ENCODE results near the gene NEUROD2. TPM values are rescaled to one million over a fixed set of nuclear protein-coding genes. Genes with fewer than 3 reads are reported as not detected.

Gene NEUROD2
- total and polyA plus RNA-seq, 7 donors, result 0.23 to 1.2 (median 0.33) TPM; not detected in 4

DNA sequence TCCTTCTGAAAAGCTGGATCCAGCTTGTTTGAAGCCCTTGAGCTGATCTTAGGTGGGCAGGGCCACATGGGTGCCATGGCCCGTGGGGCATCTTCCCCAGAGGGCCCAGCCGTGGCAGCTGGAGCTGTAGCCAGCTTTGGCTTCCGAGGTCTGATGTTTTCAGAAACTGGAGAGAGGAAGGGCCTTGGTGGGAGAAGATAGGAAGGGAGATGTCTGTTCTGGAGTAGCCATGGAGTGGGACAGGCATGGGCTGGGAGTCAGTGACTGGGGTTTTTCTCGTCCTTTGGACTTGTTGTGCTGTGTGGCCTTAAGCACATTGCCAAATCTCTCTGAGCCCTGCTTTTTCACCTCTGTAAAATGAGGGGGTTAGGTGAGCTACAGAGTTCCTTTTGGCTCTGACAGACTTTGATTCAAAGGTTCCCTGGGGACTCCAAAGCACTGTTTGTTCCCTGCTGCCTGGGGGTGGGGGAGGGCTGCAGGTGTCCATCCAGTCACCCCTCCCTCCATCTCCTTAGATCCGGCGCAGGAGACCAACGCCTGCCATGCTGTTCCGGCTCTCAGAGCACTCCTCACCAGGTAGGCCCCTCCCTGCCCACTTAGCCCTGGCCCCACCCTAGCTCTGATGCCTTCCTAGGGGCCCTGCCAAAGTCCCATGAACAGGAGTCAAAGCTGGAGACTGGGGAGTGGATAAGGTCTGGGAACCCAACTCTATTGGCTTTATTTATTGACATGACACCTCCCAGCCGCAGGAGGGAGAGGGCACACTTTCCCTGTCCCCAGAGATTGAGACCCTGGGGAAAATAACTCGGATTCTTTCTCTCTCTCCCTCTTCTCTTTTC, 21.2 kb upstream of the NEUROD2 start:
- WGBS, 2 donors, result 13 to 58% methylated on average over 10 of the region's 10 CpGs
- H3K27me3 ChIP-seq, result peaks cover 28 to 73% (median 56%) of the 10 kb centered on the region in 3 donors
- TF ChIP-seq, protein P1, sequence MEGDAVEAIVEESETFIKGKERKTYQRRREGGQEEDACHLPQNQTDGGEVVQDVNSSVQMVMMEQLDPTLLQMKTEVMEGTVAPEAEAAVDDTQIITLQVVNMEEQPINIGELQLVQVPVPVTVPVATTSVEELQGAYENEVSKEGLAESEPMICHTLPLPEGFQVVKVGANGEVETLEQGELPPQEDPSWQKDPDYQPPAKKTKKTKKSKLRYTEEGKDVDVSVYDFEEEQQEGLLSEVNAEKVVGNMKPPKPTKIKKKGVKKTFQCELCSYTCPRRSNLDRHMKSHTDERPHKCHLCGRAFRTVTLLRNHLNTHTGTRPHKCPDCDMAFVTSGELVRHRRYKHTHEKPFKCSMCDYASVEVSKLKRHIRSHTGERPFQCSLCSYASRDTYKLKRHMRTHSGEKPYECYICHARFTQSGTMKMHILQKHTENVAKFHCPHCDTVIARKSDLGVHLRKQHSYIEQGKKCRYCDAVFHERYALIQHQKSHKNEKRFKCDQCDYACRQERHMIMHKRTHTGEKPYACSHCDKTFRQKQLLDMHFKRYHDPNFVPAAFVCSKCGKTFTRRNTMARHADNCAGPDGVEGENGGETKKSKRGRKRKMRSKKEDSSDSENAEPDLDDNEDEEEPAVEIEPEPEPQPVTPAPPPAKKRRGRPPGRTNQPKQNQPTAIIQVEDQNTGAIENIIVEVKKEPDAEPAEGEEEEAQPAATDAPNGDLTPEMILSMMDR (IDR thresholded peaks at IDR 0.05), result no peak
- TF ChIP-seq POLR2A (IDR thresholded peaks at IDR 0.05), result peak in 1 of 2 donors; percentile 27
- H3K4me1 ChIP-seq, result peaks cover 0 to 14% (median 12%) of the 10 kb centered on the region in 4 donors
- no peaks in the 10 kb centered on the region for H3K36me3 ChIP-seq
- no peaks in the 10 kb centered on the region for H3K9me3 ChIP-seq
- DNase-seq, result no peak
- intact Hi-C loops (cut with DNase I), result loop anchor here (10.0 kb wide), 1 partner anchor 346 kb away; no protein-coding TSS in a partner anchor
- H3K4me3 ChIP-seq, result no peak overlapping the region
- H3K27ac ChIP-seq, result peak overlapping the region in 2 of 4 donors; percentile 1 to 39

DNA sequence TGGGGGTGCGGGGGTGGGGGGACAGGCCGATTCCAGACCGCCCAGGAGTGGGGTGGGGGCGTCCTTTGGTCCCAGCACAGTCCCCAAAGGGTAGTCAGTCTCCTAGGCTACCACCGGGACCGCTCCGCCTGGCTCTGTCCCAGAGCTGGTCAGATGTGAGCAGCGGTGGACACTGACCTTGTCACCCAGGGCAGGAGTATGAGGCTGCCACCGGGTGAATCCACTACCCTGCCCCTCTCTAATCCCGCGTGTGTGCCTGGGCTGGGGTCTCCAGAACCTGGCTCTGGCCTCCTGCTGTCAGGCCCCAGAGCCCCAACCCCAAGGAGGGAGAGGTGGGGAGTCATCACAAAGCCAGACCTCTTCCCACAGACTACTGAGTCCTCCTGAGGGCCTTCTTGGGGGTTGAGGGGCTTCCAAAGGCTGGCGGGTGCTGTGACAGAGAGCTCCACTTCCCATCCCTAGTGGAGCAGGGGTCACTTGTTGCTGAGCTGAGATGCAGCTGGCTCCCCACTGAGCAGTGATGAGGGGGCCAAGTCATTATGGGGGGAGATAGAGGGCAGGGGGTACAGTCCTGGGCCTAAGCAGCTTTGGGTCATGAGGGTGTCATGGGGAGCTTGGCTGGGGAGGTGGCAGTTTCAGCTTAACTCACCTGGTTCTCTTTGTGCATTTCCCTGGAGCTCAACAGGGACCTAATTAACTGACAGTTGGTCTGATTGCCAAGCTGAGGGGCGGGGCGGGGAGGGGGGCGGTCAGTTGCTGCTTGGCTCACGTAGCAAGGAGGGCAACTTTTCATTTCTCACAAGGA, 20.2 kb upstream of the NEUROD2 start:
- no peaks in the 10 kb centered on the region for H3K36me3 ChIP-seq
- no peak for TF ChIP-seq POLR2AphosphoS5 (IDR thresholded peaks at IDR 0.05)
- TF ChIP-seq EP300 (IDR thresholded peaks at IDR 0.05), result no peak
- TF ChIP-seq, protein P1 (IDR thresholded peaks at IDR 0.05), result no peak
- TF ChIP-seq POLR2A (IDR thresholded peaks at IDR 0.05), result no peak
- peak overlapping the region; percentile 26 to 43 (median 37) for H3K4me3 ChIP-seq
- no peak for DNase-seq
- 15 to 59% methylated on average over 16 of the region's 16 CpGs for WGBS, 2 donors
- peaks cover 28 to 74% (median 56%) of the 10 kb centered on the region in 3 donors for H3K27me3 ChIP-seq
- no peaks in the 10 kb centered on the region for H3K9me3 ChIP-seq
- peaks cover 0 to 19% (median 16%) of the 10 kb centered on the region in 4 donors for H3K4me1 ChIP-seq
- H3K27ac ChIP-seq, result peak overlapping the region in 2 of 4 donors; percentile 20 to 61
- intact Hi-C loops (cut with DNase I), result loop anchor here (10.0 kb wide), 1 partner anchor 347 kb away; no protein-coding TSS in a partner anchor

DNA sequence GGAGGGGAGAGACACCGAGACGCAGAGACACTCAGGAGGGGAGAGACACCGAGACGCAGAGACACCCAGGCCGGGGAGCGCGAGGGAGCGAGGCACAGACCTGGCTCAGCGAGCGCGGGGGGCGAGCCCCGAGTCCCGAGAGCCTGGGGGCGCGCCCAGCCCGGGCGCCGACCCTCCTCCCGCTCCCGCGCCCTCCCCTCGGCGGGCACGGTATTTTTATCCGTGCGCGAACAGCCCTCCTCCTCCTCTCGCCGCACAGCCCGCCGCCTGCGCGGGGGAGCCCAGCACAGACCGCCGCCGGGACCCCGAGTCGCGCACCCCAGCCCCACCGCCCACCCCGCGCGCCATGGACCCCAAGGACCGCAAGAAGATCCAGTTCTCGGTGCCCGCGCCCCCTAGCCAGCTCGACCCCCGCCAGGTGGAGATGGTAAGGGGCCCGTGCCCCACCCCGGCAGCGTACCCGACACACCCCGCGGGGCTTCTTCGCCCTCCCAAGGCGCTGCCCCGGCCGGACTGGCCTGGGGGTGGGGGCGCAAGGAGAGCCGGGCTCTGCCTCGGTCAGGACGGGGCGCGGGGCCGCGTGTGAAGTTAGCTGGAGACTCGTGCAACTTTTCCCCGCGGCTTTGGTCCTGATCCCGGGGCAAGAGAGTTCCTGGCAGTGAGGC, 19.5 kb upstream of the NEUROD2 start:
- Histone ChIP-seq H3K4me3 (peak overlapping the region; percentile 26 to 43 (median 37)), H3K36me3 (no peaks in the 10 kb centered on the region), H3K27ac (peak overlapping the region in 2 of 4 donors; percentile 20 to 61), H3K4me1 (peaks cover 0 to 24% (median 19%) of the 10 kb centered on the region in 4 donors), H3K9me3 (no peaks in the 10 kb centered on the region), H3K27me3 (peaks cover 28 to 74% (median 56%) of the 10 kb centered on the region in 3 donors)
- DNase-seq, result no peak
- WGBS, 2 donors, result 2 to 6% methylated on average over 72 of the region's 72 CpGs
- TF ChIP-seq POLR2A (IDR thresholded peaks at IDR 0.05) (no peak), EP300 (IDR thresholded peaks at IDR 0.05) (no peak)
- intact Hi-C loops (cut with DNase I), result loop anchor here (10.0 kb wide), 1 partner anchor 348 kb away; no protein-coding TSS in a partner anchor

DNA sequence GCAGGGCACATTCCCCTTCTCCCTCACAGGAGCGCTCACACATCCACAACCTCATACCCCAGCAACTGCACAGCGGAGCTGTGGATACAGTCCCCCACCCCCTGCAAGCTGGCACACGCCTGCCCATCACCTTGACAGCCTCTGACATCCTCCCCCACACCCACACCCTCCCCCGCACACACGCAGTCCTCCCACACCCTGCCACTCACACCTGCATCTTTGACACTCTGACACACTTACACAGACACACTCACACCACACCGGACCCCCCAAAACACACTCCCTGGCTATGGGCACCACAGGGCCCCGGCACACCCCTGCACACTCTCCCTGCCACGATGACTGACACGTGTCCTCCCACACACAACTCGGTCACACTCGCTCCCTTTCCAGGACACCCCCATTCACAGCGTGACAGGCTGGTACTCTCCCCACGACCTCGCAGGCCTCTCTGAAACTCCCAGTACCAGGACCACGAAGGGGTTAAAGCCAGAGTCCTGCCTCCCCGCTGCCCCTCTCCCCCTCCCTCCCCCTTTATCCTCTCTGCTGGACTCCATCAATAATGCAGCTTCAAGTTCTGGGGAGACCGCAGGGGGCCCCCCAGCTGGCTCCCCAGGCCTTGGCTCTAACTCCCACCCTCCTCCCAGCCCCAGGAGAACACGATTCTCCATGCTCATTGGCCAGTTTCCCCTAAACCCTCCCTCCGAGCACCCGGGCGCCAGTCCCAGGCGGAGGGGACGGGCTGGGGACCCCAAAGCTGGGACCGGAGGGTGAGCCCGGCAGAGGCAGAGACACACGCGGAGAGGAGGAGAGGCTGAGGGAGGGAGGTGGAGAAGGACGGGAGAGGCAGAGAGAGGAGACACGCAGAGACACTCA, 18.7 kb upstream of the NEUROD2 start, which contains the start of gene PPP1R1B:
TSS of gene PPP1R1B (plus strand) at position 782 of the 876 bp plus-strand sequence. CDS start 441 bp downstream, outside the sequence.
- Histone ChIP-seq H3K4me1 (peaks cover 0 to 26% (median 23%) of the 10 kb centered on the region in 4 donors), H3K27ac (peak within 1 kb of the TSS in 2 of 4 donors; percentile 20 to 61), H3K9me3 (no peaks in the 10 kb centered on the region), H3K36me3 (no peaks in the 10 kb centered on the region), H3K4me3 (peak within 1 kb of the TSS; percentile 26 to 43 (median 37)), H3K27me3 (peaks cover 28 to 72% (median 56%) of the 10 kb centered on the region in 3 donors)
- WGBS, 2 donors, result 4 to 17% methylated on average over 29 of the region's 29 CpGs
- intact Hi-C loops (cut with DNase I), result loop anchor here (10.0 kb wide), 1 partner anchor 348 kb away; no protein-coding TSS in a partner anchor
- TF ChIP-seq, protein P1 (IDR thresholded peaks at IDR 0.05), result no peak
- TF ChIP-seq POLR2AphosphoS5 (IDR thresholded peaks at IDR 0.05) (no peak), EP300 (IDR thresholded peaks at IDR 0.05) (no peak), POLR2A (IDR thresholded peaks at IDR 0.05) (peak in 1 of 2 donors; percentile 53)
- no peak for DNase-seq
